Liver (tissue), 9 donors: ENCODE results near the gene KNDC1. TPM values are rescaled to one million over a fixed set of nuclear protein-coding genes. Genes with fewer than 3 reads are reported as not detected.
A peak's percentile ranks its signal among the peaks of the same experiment; 100 is the strongest.

Experiments used
- DNase-seq: peaks from one replicate; pipeline ENCODE4 v3.0.0-alpha.2; 2017; ENCODE audit warnings: low spot score
- H3K27ac ChIP-seq, 2 donors: one replicate each; pipeline ENCODE4 v1.7.0; 2013; ENCODE audit warnings: inconsistent platforms in 2 of 2, low read length in 2 of 2, control low read depth in 1 of 2, low read depth in 1 of 2, mild to moderate bottlenecking in 1 of 2
- H3K27me3 ChIP-seq, 4 donors: one replicate each; pipeline versions ENCODE4 v1.6.1 to v1.7.0; 2013; ENCODE audit warnings: low read length in 3 of 4, inconsistent platforms in 1 of 4, mild to moderate bottlenecking in 1 of 4, moderate library complexity in 1 of 4; ENCODE audit not compliant: control insufficient read depth in 4 of 4, insufficient read depth in 4 of 4
- H3K36me3 ChIP-seq, 4 donors: one replicate each; pipeline versions ENCODE4 v1.6.1 to v1.7.0; 2013; ENCODE audit warnings: low read length in 3 of 4, mild to moderate bottlenecking in 3 of 4, low read depth in 1 of 4, moderate library complexity in 1 of 4; ENCODE audit not compliant: control insufficient read depth in 4 of 4, insufficient read depth in 3 of 4
- H3K4me1 ChIP-seq, 4 donors: one replicate each; pipeline versions ENCODE4 v1.6.1 to v1.7.0; 2013; ENCODE audit warnings: low read length in 3 of 4, mild to moderate bottlenecking in 3 of 4, moderate library complexity in 1 of 4; ENCODE audit not compliant: control insufficient read depth in 4 of 4, insufficient read depth in 4 of 4
- H3K4me3 ChIP-seq, 3 donors: one replicate each; pipeline versions ENCODE4 v1.6.1 to v1.7.0; 2013; ENCODE audit warnings: low read length in 3 of 3, control low read depth in 1 of 3, low read depth in 1 of 3, mild to moderate bottlenecking in 1 of 3
- H3K9ac ChIP-seq, 2 donors: one replicate each; pipeline ENCODE4 v1.7.0; 2013; ENCODE audit warnings: low read length in 2 of 2, mild to moderate bottlenecking in 2 of 2, moderate library complexity in 2 of 2, control low read depth in 1 of 2, low read depth in 1 of 2
- H3K9me3 ChIP-seq, 4 donors: one replicate each; pipeline versions ENCODE4 v1.6.1 to v1.7.0; 2013; ENCODE audit warnings: low read length in 3 of 4; ENCODE audit not compliant: control insufficient read depth in 4 of 4
- ATF3 ChIP-seq: IDR thresholded peaks from 2 replicates; pipeline ENCODE4 v1.6.1; 2016; ENCODE audit warnings: antibody characterized with exemption
- CTCF ChIP-seq: fragments of 150-350 bp; IDR thresholded peaks from 2 replicates; pipeline ENCODE4 v1.5.1; 2017; ENCODE audit warnings: improper control_type of control experiment, low read depth, low read length; ENCODE audit not compliant: missing input control
- EGR1 ChIP-seq, 2 donors: IDR thresholded peaks; 2 replicates each; pipeline ENCODE4 v1.6.1; 2016 to 2018; ENCODE audit warnings: antibody characterized with exemption in 2 of 2, low read depth in 2 of 2
- FOXA1 ChIP-seq: IDR thresholded peaks from 2 replicates; pipeline ENCODE4 v1.6.1; 2016; ENCODE audit warnings: antibody characterized with exemption
- GABPA ChIP-seq, 2 donors: IDR thresholded peaks in 1 of 2; conservative IDR thresholded peaks in 1 of 2; 2 replicates each; pipeline ENCODE4 v1.6.1; 2016; ENCODE audit warnings: antibody characterized with exemption in 2 of 2, mild to moderate bottlenecking in 1 of 2, moderate library complexity in 1 of 2
- HNF4A ChIP-seq, 2 donors: conservative IDR thresholded peaks; 2 replicates each; pipeline ENCODE4 v1.6.1; 2016; ENCODE audit warnings: antibody characterized with exemption in 2 of 2, mild to moderate bottlenecking in 2 of 2
- HNF4G ChIP-seq: IDR thresholded peaks from 2 replicates; pipeline ENCODE4 v1.6.1; 2016; ENCODE audit warnings: antibody characterized with exemption
- JUND ChIP-seq, 2 donors: IDR thresholded peaks; 2 replicates each; pipeline ENCODE4 v1.6.1; 2016; ENCODE audit warnings: antibody characterized with exemption in 2 of 2
- MAX ChIP-seq: IDR thresholded peaks from 2 replicates; pipeline ENCODE4 v1.6.1; 2016; ENCODE audit warnings: antibody characterized with exemption
- NR2F2 ChIP-seq: IDR thresholded peaks from 2 replicates; pipeline ENCODE4 v1.6.1; 2016; ENCODE audit warnings: antibody characterized with exemption
- RXRA ChIP-seq, 2 donors: IDR thresholded peaks; 2 replicates each; pipeline ENCODE4 v1.6.1; 2017 to 2018; ENCODE audit warnings: antibody characterized with exemption in 2 of 2, mild to moderate bottlenecking in 1 of 2
- SP1 ChIP-seq: IDR thresholded peaks from 2 replicates; pipeline ENCODE4 v1.6.1; 2018; ENCODE audit warnings: antibody characterized with exemption, mild to moderate bottlenecking
- TAF1 ChIP-seq: conservative IDR thresholded peaks from 2 replicates; pipeline ENCODE4 v1.6.1; 2016; ENCODE audit warnings: antibody characterized with exemption, mild to moderate bottlenecking
- ZBTB33 ChIP-seq: IDR thresholded peaks from 2 replicates; pipeline ENCODE4 v1.6.1; 2016; ENCODE audit warnings: antibody characterized with exemption
- WGBS: extraction: QIAGEN DNeasy Blood & Tissue Kit; methylation state at CpG from one replicate; pipeline ENCODE4 v1.1.7; 2013; 5-methylcytosine and 5-hydroxymethylcytosine counted together
- polyA plus RNA-seq, 2 donors: library from polyadenylated mRNA; stranded (reverse) in 1 of 2; unstranded in 1 of 2; fragments of 200-250 nt in 1 of 2; fragments of >200 nt in 1 of 2; fragmentation: Nextera tagmentation in 1 of 2; extraction: Ambion mirVana in 1 of 2; gene quantifications; one replicate each; pipeline versions ENCODE4 v1.2.1 to v1.2.3, GENCODE V29; 2013 to 2015
- total RNA-seq, 2 donors: library from RNA; depleted of rRNA; stranded (reverse); fragments of >200 nt; gene quantifications; one replicate each; pipeline ENCODE4 v1.2.3, GENCODE V29; 2014
- donor health status: healthy.
- donor health status: healthy.
- donor health status: healthy.
- donor health status: healthy.
- donor health status: healthy.

Gene KNDC1
- total and polyA plus RNA-seq, 4 donors = 0.53 to 12.9 (median 4.3) TPM

GRCh38 chr10:133160826-133161471 lies 930 bp downstream of the KNDC1 start:
- Histone ChIP-seq H3K9me3 (no peaks in the 10 kb centered on the region), H3K4me3 (peak overlapping the region; percentile 63 to 79 (median 68))
- 12% methylated on average over 29 of the region's 29 CpGs for WGBS

GRCh38 chr10:133161486-133162109 lies 1.6 kb downstream of the KNDC1 start:
- peaks cover 0 to 2% (median 0%) of the 10 kb centered on the region in 4 donors for H3K36me3 ChIP-seq
- no peak for DNase-seq
- H3K4me1 ChIP-seq = peaks cover 0 to 28% (median 22%) of the 10 kb centered on the region in 4 donors
- TF ChIP-seq EGR1 (IDR thresholded peaks at IDR 0.05; ENCODE audit: low read depth in 2 of 2) (no peak), RXRA (IDR thresholded peaks at IDR 0.05) (no peak), ZBTB33 (no peak), SP1 (no peak), HNF4G (no peak), ATF3 (no peak)
- 44% methylated on average over 33 of the region's 33 CpGs for WGBS
- peak overlapping the region; percentile 63 to 79 (median 68) for H3K4me3 ChIP-seq
- no peak overlapping the region for H3K9ac ChIP-seq
- no peaks in the 10 kb centered on the region for H3K27me3 ChIP-seq
- H3K27ac ChIP-seq = no peak overlapping the region
- no peaks in the 10 kb centered on the region for H3K9me3 ChIP-seq

More at GRCh38 chr10:133160826-133161471, 930 bp downstream of the KNDC1 start:
- H3K9ac ChIP-seq = no peak overlapping the region
- no peak overlapping the region for H3K27ac ChIP-seq
- no peak for TF ChIP-seq GABPA (IDR thresholded peaks at IDR 0.05 in 1 of 2, conservative IDR thresholded peaks at IDR 0.05 in 1 of 2)
- no peak for TF ChIP-seq ZBTB33
- H3K4me1 ChIP-seq = peaks cover 0 to 28% (median 22%) of the 10 kb centered on the region in 4 donors
- DNase-seq = no peak
- H3K27me3 ChIP-seq = no peaks in the 10 kb centered on the region
- H3K36me3 ChIP-seq = no peaks in the 10 kb centered on the region

- WGBS = 46% methylated on average over 22 of the region's 22 CpGs
- DNase-seq = no peak
- no peaks in the 10 kb centered on the region for H3K27me3 ChIP-seq
- H3K27ac ChIP-seq = peak overlapping the region; percentile 43 to 64
- peaks cover 0 to 2% (median 0%) of the 10 kb centered on the region in 4 donors for H3K36me3 ChIP-seq
- H3K4me3 ChIP-seq = peak overlapping the region in 2 of 3 donors; percentile 68 to 79
- H3K4me1 ChIP-seq = peaks cover 0 to 28% (median 22%) of the 10 kb centered on the region in 4 donors
- H3K9ac ChIP-seq = no peak overlapping the region
- no peaks in the 10 kb centered on the region for H3K9me3 ChIP-seq
- TF ChIP-seq HNF4A (conservative IDR thresholded peaks at IDR 0.05) (peak; percentile 45 to 77), NR2F2 (no peak), CTCF (no peak), MAX (peak; percentile 76), FOXA1 (no peak), SP1 (peak; percentile 39), TAF1 (no peak), JUND (IDR thresholded peaks at IDR 0.05) (peak in 1 of 2 donors; percentile 57), ATF3 (peak; percentile 88), HNF4G (no peak)
Measured at GRCh38 chr10:133162178-133162909, 2.3 kb downstream of the KNDC1 start.
